Stimulated activated CD4-positive, alpha-beta T cell treated with anti-CD3 and anti-CD28 coated beads, Interleukin-4, amount 100 ng/mL, for 48 hours (primary cell): ENCODE results near the gene GRAMD2A.
"Not testable (repeated sequence)": the region's sequence is repeated elsewhere in the genome, so short reads cannot be mapped to it uniquely, and the experiment has no call there.

Source experiments
- DNase-seq, 2 donors: peaks; one replicate each; pipeline ENCODE4 v3.0.0-alpha.2; 2020; ENCODE audit warnings: low read depth in 2 of 2

GRAMD2A gene

GRCh38 chr15:72184165-72184811, 13.3 kb downstream of the GRAMD2A start:
- no peak for DNase-seq

- DNase-seq: no peak
These were observed 13.8 kb downstream of the GRAMD2A start for GRCh38 chr15:72183781-72184164.

- no peak for DNase-seq
These were observed 14.9 kb downstream of the GRAMD2A start for GRCh38 chr15:72182673-72183072.

GRCh38 chr15:72182244-72182643, 15.3 kb downstream of the GRAMD2A start:
- DNase-seq: no peak

GRCh38 chr15:72180761-72181324, 16.7 kb downstream of the GRAMD2A start:
- DNase-seq: no peak

GRCh38 chr15:72179950-72180581, 17.5 kb downstream of the GRAMD2A start:
- DNase-seq: no peak

- DNase-seq: no peak
These were observed 18.5 kb downstream of the GRAMD2A start for GRCh38 chr15:72178976-72179585.

GRCh38 chr15:72176743-72177142, 20.8 kb downstream of the GRAMD2A start:
- DNase-seq: no peak

- no peak for DNase-seq
These were observed 21.4 kb downstream of the GRAMD2A start for GRCh38 chr15:72176159-72176558.

- DNase-seq: no peak
These were observed 22.2 kb downstream of the GRAMD2A start for GRCh38 chr15:72175186-72176044.

- DNase-seq: no peak
These were observed 22.9 kb downstream of the GRAMD2A start for GRCh38 chr15:72174551-72175165.

- no peak for DNase-seq
These were observed 23.6 kb downstream of the GRAMD2A start for GRCh38 chr15:72173864-72174550.

- DNase-seq: no peak
These were observed 24.2 kb downstream of the GRAMD2A start for GRCh38 chr15:72173401-72173800.

GRCh38 chr15:72172796-72173195, 24.8 kb downstream of the GRAMD2A start:
- DNase-seq: no peak

- DNase-seq: not testable (repeated sequence)
These were observed 25.6 kb downstream of the GRAMD2A start for GRCh38 chr15:72171978-72172377.

GRCh38 chr15:72170691-72171090, 26.9 kb downstream of the GRAMD2A start:
- no peak for DNase-seq

GRCh38 chr15:72169921-72170611, 27.5 kb downstream of the GRAMD2A start:
- no peak for DNase-seq

- no peak for DNase-seq
These were observed 28.2 kb downstream of the GRAMD2A start for GRCh38 chr15:72169236-72169920.

GRCh38 chr15:72168808-72169190, 28.8 kb downstream of the GRAMD2A start:
- no peak for DNase-seq
